Hepatocyte (in vitro differentiated cells): ENCODE measurements around the gene ZNF574. TPM values are rescaled to one million over a fixed set of nuclear protein-coding genes. Genes with fewer than 3 reads are reported as not detected.

Source experiments
- DNase-seq: peaks from one replicate; pipeline ENCODE4 v3.0.0-alpha.2; 2016; ENCODE audit warnings: low spot score
- H2AFZ ChIP-seq: fragments of 200-600 bp; sonication (generic); 2 replicates; pipeline ENCODE4 v1.6.0; 2016; ENCODE audit warnings: antibody characterized with exemption, mild to moderate bottlenecking
- H3K27ac ChIP-seq: fragments of 200-600 bp; sonication (generic); 2 replicates; pipeline ENCODE4 v1.5.1; 2016; ENCODE audit warnings: mild to moderate bottlenecking
- H3K27me3 ChIP-seq: fragments of 200-600 bp; sonication (generic); 2 replicates; pipeline ENCODE4 v1.6.1; 2016
- H3K36me3 ChIP-seq: fragments of 200-600 bp; sonication (generic); replicated peaks from 2 replicates; pipeline ENCODE4 v1.5.1; 2016; ENCODE audit warnings: low read depth; ENCODE audit not compliant: insufficient read depth
- H3K4me1 ChIP-seq: fragments of 200-600 bp; sonication (generic); 2 replicates; pipeline ENCODE4 v1.5.1; 2016; ENCODE audit warnings: mild to moderate bottlenecking, moderate library complexity; ENCODE audit not compliant: insufficient read depth
- H3K4me2 ChIP-seq: fragments of 200-600 bp; sonication (generic); 2 replicates; pipeline ENCODE4 v1.6.0; 2016
- H3K4me3 ChIP-seq: fragments of 200-600 bp; sonication (generic); 2 replicates; pipeline ENCODE4 v1.5.1; 2016; ENCODE audit warnings: mild to moderate bottlenecking
- H3K79me2 ChIP-seq: fragments of 200-600 bp; sonication (generic); 2 replicates; pipeline ENCODE4 v1.6.0; 2017; ENCODE audit warnings: mild to moderate bottlenecking
- H3K9me2 ChIP-seq: fragments of 200-600 bp; sonication (generic); replicated peaks from 2 replicates; pipeline ENCODE4 v1.6.0; 2017; ENCODE audit warnings: mild to moderate bottlenecking; ENCODE audit not compliant: insufficient read depth
- H3K9me3 ChIP-seq: fragments of 200-600 bp; sonication (generic); 2 replicates; pipeline ENCODE4 v1.5.1; 2016; ENCODE audit warnings: low read depth, mild to moderate bottlenecking
- H4K20me1 ChIP-seq: fragments of 200-600 bp; sonication (generic); 2 replicates; pipeline ENCODE4 v1.6.0; 2016; ENCODE audit warnings: mild to moderate bottlenecking; ENCODE audit not compliant: insufficient read depth, poor library complexity, severe bottlenecking
- CTCF ChIP-seq: fragments of 200-600 bp; sonication (generic); IDR thresholded peaks from 2 replicates; pipeline ENCODE4 v1.5.1; 2016; ENCODE audit warnings: antibody characterized with exemption, mild to moderate bottlenecking; ENCODE audit not compliant: poor library complexity
- EZH2 ChIP-seq: fragments of 200-600 bp; sonication (generic); IDR thresholded peaks from 2 replicates; pipeline ENCODE4 v1.6.1; 2016; ENCODE audit warnings: antibody characterized with exemption, mild to moderate bottlenecking, borderline replicate concordance
- EZH2phosphoT487 ChIP-seq: fragments of 200-600 bp; sonication (generic); IDR thresholded peaks from one replicate; pipeline ENCODE4 v1.6.1; 2018; ENCODE audit warnings: antibody characterized with exemption, mild to moderate bottlenecking, low read depth, moderate library complexity; ENCODE audit not compliant: unreplicated experiment, severe bottlenecking
- WGBS: methylation state at CpG from one replicate; pipeline ENCODE4 v1.1.6; 2016; ENCODE audit warnings: low lambda C conversion rate; ENCODE audit errors: missing lambda C conversion rate; 5-methylcytosine and 5-hydroxymethylcytosine counted together
- polyA plus RNA-seq: library from polyadenylated mRNA; unstranded; fragments of >200 nt; fragmentation: Nextera tagmentation; extraction: Ambion mirVana; gene quantifications from 2 replicates; pipeline ENCODE4 v1.2.1, GENCODE V29; 2016
- total RNA-seq: library from RNA; depleted of rRNA; stranded (reverse); fragments of >200 nt; gene quantifications from 2 replicates; pipeline ENCODE4 v1.2.3, GENCODE V29; 2014

Gene ZNF574
- total and polyA plus RNA-seq, 2 experiments from 2014 or later, result 10.7 to 13.6 TPM

- WGBS, result 51% methylated on average over 8 of the region's 8 CpGs
These were observed 7.6 kb upstream of the ZNF574 start for GRCh38 chr19:42068361-42068755.

GRCh38 chr19:42068756-42069571, 7.0 kb upstream of the ZNF574 start:
- Histone ChIP-seq H3K27ac (no peak overlapping the region), H3K79me2 (no peaks in the 10 kb centered on the region), H3K4me1 (no peaks in the 10 kb centered on the region), H3K9me3 (no peaks in the 10 kb centered on the region), H4K20me1 (no peaks in the 10 kb centered on the region), H3K9me2 (no peaks in the 10 kb centered on the region), H2AFZ (no peak overlapping the region), H3K36me3 (no peaks in the 10 kb centered on the region), H3K27me3 (peaks cover 46% of the 10 kb centered on the region), H3K4me3 (no peak overlapping the region), H3K4me2 (peak overlapping the region; percentile 68)
- 20% methylated on average over 18 of the region's 29 CpGs for WGBS
- no peak for TF ChIP-seq EZH2
- no peak for DNase-seq

More at GRCh38 chr19:42068361-42068755, 7.6 kb upstream of the ZNF574 start:
- Histone ChIP-seq H3K9me3 (no peaks in the 10 kb centered on the region), H4K20me1 (no peaks in the 10 kb centered on the region), H3K36me3 (no peaks in the 10 kb centered on the region), H3K4me2 (peak overlapping the region; percentile 68), H2AFZ (no peak overlapping the region), H3K27ac (no peak overlapping the region), H3K27me3 (peaks cover 46% of the 10 kb centered on the region), H3K4me1 (no peaks in the 10 kb centered on the region), H3K79me2 (no peaks in the 10 kb centered on the region), H3K9me2 (no peaks in the 10 kb centered on the region), H3K4me3 (no peak overlapping the region)
- TF ChIP-seq EZH2phosphoT487, result no peak
- TF ChIP-seq EZH2, result no peak
- TF ChIP-seq CTCF, result no peak
- DNase-seq, result no peak

- no peak within 1 kb of the TSS for H3K27ac ChIP-seq
- peaks cover 46% of the 10 kb centered on the region for H3K27me3 ChIP-seq
- no peak within 1 kb of the TSS for H3K4me3 ChIP-seq
These were observed 6.2 kb upstream of the ZNF574 start, which contains the start of gene GRIK5 for GRCh38 chr19:42069619-42070351. GRIK5 (minus strand) TSS chr19:42070206; CDS start chr19:42065770, 4,436 bp downstream.

More at GRCh38 chr19:42069619-42070351, 6.2 kb upstream of the ZNF574 start, which contains the start of gene GRIK5:
- Histone ChIP-seq H3K79me2 (peaks cover 2% of the 10 kb centered on the region), H3K9me3 (no peaks in the 10 kb centered on the region), H3K36me3 (no peaks in the 10 kb centered on the region), H3K4me2 (peak within 1 kb of the TSS; percentile 68), H4K20me1 (no peaks in the 10 kb centered on the region), H3K4me1 (peaks cover under 1% of the 10 kb centered on the region), H2AFZ (no peak within 1 kb of the TSS), H3K9me2 (no peaks in the 10 kb centered on the region)
- 18% methylated on average over 10 of the region's 29 CpGs for WGBS
- DNase-seq, result peak; percentile 35
- TF ChIP-seq EZH2phosphoT487, result no peak
- TF ChIP-seq EZH2, result no peak
- no peak for TF ChIP-seq CTCF
